NCI-H2227 (cell line): ENCODE data around the gene HMGN1.
A peak's percentile ranks its signal among the peaks of the same experiment; 100 is the strongest.
"Not testable (repeated sequence)": the region's sequence is repeated elsewhere in the genome, so short reads cannot be mapped to it uniquely, and the experiment has no call there.

Experiments
- DNase-seq: peaks from one replicate; lab custom pipeline; 2025; ENCODE audit not compliant: unreplicated experiment; lab: John Stamatoyannopoulos, UW

HMGN1 gene

DNA sequence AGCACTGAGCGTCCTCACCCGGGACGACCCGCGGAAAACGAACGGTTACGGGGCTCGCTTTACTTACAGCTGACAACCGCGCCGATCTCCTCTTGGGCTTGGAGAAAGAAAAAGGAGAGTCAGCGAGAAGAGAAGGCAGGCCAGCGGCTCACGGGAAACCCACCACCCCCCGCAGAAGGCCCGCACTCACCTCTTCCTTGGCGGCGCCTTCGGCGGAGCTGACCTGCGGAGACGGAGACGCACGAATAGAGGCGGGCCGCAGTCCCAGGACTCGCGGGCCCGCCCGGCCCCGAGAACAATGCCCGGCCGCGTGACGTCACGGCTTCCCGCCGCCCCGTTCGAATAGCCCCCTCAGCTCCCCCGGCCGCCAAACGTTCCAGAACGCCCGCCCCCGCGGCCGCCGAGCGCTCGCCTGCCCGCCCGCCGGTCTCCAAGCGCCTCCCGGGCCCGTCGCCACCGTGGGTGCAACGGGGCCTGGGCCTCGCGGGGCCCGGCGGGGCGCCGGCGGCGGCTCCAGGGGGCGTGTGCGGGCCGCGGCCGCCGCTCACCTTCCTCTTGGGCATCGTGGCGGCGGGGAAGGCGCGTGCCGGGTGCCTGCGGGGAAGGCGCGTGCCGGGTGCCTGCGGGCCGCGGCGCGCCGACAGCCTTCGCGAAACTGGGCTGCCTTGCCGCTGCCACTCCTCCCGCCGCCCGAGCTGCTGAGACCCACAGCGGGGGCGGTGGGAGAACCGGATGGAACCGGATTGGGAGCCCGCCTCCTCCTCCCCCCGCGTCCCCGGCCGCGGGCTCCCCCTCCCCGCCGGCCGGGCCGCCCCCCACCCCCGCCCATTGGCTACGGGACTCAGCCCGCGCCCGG, at the start of gene HMGN1:
Gene HMGN1, minus strand, starts transcription at position 734 of the 856 bp plus-strand sequence. Its CDS starts 171 bp downstream, at position 563.
- peak; percentile 98 for DNase-seq

- DNase-seq, result no peak
Measured at GRCh38 chr21:39397646-39398385, 48.9 kb upstream of the HMGN1 start.

- DNase-seq, result no peak
Measured at GRCh38 chr21:39392981-39393380, 44.1 kb upstream of the HMGN1 start.

- DNase-seq, result no peak
Measured at GRCh38 chr21:39390212-39390765, 41.4 kb upstream of the HMGN1 start.

GRCh38 chr21:39388811-39389155, 39.9 kb upstream of the HMGN1 start:
- no peak for DNase-seq

DNA sequence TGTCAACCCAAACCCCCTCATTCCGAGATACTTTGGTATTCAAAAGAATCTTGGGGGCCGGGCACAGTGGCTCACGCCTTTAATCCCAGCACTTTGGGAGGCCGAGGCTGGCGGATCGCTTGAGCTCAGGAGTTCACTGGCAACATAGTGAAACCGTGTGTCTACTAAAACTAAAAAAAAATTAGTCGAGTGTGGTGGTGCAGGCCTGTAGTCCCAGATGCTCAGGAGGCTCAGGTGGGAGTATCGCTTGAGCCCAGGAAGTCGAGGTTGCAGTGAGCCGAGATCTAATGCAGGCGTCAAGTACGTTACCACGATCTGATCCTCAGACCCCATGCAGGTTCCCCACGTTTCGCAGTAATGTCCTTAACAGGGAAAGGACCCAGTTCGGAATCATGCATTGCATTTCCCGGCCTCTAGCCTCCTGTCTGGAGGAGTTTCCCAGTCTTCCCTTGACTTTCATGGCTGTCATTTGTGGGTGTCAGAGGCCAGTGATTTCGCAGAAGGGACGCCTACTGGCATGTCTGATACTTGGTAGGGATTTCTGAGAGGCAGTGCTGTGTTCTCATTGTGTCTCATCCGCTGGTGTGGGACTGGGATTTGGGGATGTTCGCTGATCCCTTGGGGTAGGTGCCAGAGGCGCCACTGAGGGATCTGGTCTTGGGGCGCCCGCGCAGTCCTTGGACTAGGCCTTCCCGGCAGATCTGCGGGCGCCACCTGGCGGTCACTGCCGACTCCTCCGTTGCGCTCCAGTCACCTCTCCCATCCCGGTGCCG, 39.3 kb upstream of the HMGN1 start:
- DNase-seq, result peak; percentile 68

DNA sequence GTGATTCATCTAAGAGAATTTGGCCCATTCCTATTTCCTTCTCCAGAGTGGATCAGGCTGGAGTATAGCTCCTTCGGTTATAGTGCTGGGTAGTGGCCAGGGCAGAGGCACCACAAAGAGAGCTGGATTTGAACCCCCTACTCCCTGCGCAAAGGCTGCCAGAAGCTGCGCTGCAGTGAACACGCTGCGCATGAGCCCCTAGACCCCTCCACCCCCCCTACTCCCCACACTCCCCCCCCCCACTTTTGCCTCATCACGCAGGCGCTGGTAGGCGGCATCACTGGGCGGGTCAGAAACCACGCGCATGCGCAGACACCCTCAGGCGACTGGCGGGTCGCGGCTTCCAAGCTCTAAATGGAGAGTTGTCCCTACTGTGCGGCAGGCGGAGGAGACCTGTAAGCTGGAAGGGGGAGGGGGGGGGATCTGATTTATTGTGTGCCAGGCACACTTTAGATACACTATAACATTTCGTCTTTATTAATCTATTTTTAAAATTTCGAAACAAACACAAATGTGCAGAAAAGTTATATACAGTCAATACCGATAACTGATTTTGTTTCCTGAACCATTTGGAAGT, 38.7 kb upstream of the HMGN1 start:
- DNase-seq, result peak; percentile 82

DNA sequence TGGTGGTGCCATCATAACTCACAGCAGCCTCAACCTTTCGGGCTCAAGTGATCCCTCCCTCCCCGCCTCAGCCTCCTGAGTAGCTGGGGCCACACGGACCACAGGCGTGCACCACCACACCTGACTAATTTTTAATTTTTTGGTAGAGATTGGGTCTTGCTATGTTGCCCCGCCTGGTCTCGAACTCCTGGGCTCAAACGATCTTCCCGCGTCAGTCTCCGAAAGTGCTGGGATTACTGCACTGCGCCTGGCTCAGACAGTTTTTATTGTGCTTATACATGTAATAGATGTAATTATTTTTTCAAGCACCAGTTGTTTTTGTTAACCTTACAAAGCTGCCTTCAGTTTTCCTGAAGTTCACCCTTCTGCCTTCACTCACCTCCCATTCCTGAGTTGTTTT, 38.0 kb upstream of the HMGN1 start:
- DNase-seq, result no peak

DNA sequence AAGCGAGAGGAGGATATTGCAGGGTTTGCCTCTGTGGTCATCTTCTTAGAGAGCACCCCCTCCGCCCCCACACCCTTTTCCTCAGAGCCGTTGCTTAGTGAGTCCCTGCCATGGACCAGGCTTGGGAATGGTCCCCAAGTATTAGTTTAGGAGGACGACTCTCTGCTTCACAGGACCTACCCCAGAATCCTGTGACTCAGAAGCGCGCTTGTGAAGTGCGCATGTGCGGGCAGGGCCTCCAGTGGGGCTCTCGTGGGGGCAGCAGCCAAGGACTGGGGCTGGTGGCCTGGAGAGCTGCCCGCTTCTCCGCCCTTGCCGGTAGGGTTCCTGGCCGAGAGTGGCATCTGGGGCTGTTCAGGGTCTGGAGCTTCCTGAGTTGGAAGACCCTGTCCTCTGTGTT, 37.3 kb upstream of the HMGN1 start:
- peak; percentile 37 for DNase-seq

DNA sequence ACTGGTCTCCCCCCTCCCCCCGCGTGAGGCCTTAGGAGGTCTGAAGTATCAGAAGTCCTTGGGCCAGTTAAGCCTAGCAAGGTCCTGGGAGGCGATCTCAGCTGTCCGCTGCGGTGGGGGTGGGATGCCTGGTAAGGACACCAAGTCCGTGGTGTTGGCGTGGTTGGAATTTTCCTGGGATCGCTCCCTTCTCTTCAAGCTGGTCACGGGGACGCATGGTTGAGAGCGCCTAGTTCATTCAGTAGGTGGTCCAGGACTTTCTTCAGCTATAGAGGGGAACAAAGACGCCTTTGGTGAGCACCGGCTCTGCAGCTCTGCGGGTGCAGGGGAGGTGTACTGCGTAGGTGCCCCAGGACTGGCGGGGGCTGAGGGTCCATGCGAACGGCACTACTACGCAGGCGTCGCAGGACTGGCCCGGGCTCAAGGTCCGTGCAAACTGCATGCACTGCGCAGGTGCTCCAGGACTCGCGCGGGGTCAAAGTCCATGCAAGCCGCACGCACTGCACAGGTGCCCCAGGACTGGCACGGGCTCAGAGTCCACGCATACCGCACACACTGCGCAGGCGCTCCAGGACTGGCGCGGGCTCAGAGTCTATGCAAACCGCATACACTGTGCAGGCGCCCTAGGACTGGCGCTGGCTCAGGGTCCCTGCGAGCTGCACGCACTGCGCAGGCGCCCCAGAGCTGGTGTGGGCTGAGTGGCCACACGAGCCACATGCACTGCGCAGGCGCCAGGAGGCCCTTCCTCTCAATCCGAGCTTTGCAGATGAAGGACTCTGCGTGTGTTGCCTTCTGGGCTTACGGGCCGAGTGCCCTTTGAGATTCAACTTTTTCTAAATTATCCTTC, 36.6 kb upstream of the HMGN1 start:
- peak; percentile 82 for DNase-seq

GRCh38 chr21:39384674-39385298, 35.9 kb upstream of the HMGN1 start:
- DNase-seq, result no peak

GRCh38 chr21:39382096-39382495, 33.2 kb upstream of the HMGN1 start:
- not testable (repeated sequence) for DNase-seq

GRCh38 chr21:39381009-39381408, 32.1 kb upstream of the HMGN1 start:
- DNase-seq, result peak; percentile 45

DNA sequence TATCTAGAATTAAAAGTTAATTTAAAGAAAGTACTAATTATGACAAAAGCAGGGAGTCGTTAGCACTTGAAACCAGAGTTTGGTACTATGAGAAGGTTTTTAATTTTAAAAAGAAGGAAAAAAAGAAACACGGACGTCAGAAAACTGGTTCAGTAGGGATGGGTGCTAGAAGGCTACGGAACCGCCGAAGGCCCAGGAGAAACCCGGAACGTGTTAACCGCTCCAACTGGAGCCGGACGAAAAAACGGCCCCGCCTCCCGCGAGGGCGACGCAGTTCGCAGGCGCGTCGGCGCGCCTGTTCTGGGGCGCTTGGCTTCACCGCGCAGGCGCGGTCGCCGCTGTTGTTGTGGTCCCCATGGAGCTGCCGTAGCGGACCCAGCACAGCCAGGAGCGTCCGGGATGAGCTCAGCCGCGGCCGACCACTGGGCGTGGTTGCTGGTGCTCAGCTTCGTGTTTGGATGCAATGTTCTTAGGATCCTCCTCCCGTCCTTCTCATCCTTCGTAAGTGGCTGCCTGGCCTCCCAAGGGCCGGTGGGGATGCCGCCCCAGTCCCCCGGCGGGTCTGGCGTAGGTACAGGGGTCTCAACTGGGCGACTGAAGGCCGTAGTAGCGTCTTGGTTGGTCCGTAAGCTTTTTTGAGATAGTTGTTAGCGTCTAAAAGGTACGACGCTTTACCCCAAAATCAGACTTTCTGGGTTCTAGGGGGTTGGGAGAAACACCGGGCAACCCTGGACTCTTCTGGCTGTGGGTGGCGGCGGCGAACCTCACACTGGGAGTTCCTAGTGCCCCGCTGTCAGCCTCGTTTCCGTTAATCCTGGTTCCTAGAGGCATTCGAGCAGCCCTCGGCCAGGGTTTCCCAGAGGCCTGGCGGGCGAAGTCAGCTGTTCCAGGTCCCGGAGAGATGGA, 31.4 kb upstream of the HMGN1 start:
- DNase-seq, result peak; percentile 98

DNA sequence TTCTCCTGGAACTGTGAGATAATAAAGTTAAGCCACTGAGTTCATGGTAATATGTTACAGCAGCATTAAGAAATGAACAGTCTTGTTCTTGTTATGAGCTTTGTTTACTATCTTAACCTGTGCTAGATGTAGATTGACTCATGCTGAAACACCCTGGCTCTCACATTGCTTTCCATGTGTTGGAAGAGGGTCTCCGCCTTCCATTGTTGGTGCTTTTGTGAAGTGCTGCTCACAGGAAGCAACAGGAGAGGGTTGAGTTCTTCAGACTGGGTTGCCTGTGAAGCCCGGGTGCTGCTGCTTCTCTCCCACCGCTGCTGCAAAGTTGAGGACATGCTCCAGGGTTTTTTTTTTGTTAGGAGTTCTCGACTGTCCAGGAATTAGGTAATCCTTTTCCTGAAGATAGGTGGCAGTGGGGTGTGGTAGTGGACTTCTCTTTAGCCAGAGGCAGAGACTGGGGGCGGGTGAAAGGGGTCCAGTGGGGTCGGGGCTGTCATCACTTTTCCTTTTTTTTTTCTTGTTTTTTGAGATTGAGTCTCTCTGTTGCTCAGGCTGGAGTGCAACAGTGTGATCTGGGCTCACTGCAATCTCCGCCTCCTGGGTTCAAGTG, 28.7 kb upstream of the HMGN1 start:
- DNase-seq, result no peak

DNA sequence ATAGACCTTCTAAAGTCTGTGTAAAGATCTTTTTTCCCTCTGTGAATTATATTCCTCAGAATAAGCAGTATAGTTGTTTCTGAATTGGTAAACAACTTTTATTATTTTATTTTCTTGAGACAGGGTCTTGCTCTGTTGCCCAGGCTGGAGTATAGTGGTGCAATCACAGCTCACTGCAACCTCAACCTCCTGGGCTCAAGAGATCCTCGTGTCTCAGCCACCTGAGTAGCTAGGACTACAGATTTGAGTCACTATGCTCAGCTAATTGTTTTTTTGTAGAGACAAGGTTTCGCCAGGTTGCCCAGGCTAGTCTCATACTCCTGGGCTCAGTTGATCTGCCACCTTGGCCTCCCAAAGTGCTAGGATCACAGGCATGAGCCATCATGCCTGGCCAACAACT, 26.6 kb upstream of the HMGN1 start:
- no peak for DNase-seq

- no peak for DNase-seq
Measured at GRCh38 chr21:39374046-39374445, 25.2 kb upstream of the HMGN1 start.

- DNase-seq, result peak; percentile 65
Measured at GRCh38 chr21:39373634-39374033, 24.7 kb upstream of the HMGN1 start.
